ENCODE data around the gene SERPINA7. TPM values are rescaled to one million over a fixed set of nuclear protein-coding genes. Genes with fewer than 3 reads are reported as not detected.

SERPINA7 gene
- total and polyA plus RNA-seq, 2 donors (not counting 1 experiment from before 2014, with no cell fraction given), result not detected

DNA sequence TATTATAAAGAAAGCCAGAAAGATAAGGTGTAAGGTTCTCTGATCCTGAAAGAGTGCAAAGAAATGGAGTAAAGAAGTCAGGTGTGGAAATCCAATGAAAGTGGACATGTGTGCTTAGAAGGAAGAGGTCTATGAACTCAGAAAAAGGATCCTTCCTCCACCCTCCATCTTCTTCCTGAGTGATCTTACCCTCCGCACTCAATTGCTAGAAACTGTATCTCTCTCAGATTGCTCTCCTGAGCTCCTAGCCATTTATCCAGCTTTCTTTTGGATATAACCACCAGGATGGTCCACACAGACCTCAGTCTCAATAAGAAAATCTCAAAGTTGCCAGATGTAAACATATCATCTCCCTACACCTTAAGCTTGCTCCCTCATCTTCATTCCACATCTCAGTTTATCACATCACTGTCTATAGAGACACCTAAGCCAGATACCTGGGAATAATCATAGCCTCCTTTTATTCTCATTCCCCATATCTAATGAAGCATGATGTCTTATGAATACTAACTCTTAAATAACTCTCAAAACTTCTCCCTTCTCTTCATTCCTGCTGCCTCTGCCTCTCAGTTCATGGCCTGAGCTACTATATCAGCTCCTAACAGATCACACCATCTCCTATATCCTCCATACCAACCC, 573 bp downstream of the SERPINA7 start:
- no peak for DNase-seq (ENCODE audit: low read depth in 2 of 2)
- H3K27ac ChIP-seq (ENCODE audit: insufficient read depth, low read length), result no peak overlapping the region
- H2AFZ ChIP-seq (ENCODE audit: low read length), result no peak overlapping the region
- no peaks in the 10 kb centered on the region for H3K9me3 ChIP-seq (ENCODE audit: control insufficient read depth, insufficient read depth, low read depth, low read length)
- TF ChIP-seq, protein P1, sequence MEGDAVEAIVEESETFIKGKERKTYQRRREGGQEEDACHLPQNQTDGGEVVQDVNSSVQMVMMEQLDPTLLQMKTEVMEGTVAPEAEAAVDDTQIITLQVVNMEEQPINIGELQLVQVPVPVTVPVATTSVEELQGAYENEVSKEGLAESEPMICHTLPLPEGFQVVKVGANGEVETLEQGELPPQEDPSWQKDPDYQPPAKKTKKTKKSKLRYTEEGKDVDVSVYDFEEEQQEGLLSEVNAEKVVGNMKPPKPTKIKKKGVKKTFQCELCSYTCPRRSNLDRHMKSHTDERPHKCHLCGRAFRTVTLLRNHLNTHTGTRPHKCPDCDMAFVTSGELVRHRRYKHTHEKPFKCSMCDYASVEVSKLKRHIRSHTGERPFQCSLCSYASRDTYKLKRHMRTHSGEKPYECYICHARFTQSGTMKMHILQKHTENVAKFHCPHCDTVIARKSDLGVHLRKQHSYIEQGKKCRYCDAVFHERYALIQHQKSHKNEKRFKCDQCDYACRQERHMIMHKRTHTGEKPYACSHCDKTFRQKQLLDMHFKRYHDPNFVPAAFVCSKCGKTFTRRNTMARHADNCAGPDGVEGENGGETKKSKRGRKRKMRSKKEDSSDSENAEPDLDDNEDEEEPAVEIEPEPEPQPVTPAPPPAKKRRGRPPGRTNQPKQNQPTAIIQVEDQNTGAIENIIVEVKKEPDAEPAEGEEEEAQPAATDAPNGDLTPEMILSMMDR (conservative IDR thresholded peaks at IDR 0.05 in 1 of 2, IDR thresholded peaks at IDR 0.05 in 1 of 2; ENCODE audit: low read depth in 1 of 2, low read length in 2 of 2), result no peak
- TF ChIP-seq EZH2 (IDR thresholded peaks at IDR 0.05; ENCODE audit: low read length, missing control alignments), result no peak
- H3K4me2 ChIP-seq (ENCODE audit: extremely low read depth, insufficient read depth, low read length), result no peak overlapping the region
- no peaks in the 10 kb centered on the region for H3K4me1 ChIP-seq (ENCODE audit: control insufficient read depth, extremely low read depth, insufficient read depth, low read length)
- no peaks in the 10 kb centered on the region for H3K27me3 ChIP-seq (ENCODE audit: control insufficient read depth, insufficient read depth, low read length)
- no peak overlapping the region for H3K4me3 ChIP-seq (replicated peaks in 1 of 4; ENCODE audit: control extremely low read depth in 1 of 4, insufficient read depth in 1 of 4, low read depth in 3 of 4, low read length in 4 of 4)
- no peak overlapping the region for H3K9ac ChIP-seq (ENCODE audit: insufficient read depth, low read length)
- H3K79me2 ChIP-seq (ENCODE audit: control insufficient read depth, insufficient read depth, low read length), result no peaks in the 10 kb centered on the region
- no peaks in the 10 kb centered on the region for H3K36me3 ChIP-seq (ENCODE audit: control insufficient read depth, insufficient read depth, low read length)
- H4K20me1 ChIP-seq (ENCODE audit: control insufficient read depth, extremely low read depth, insufficient read depth, low read length), result no peaks in the 10 kb centered on the region

DNA sequence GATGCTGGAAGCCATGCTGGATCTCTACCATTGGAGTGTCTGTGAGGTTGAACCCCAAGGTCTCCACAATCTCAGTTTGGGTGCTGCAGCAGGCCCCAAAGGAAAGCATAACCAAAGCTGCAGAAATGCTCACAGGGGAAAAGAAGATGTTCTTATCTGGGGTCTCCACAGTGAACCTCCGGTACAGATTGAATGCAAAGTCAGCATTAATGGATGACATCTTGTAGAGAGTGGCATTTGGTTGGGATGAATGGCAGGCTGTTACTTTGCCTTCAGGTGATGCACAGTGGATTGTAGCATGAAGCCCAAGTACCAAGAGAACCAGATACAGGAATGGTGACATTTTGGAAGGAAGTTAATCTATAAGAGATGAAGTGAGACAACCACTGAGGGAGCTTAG, 1.8 kb downstream of the SERPINA7 start:
- DNase-seq (ENCODE audit: low read depth in 2 of 2), result no peak
- Histone ChIP-seq H3K4me1 (ENCODE audit: control insufficient read depth, extremely low read depth, insufficient read depth, low read length) (no peaks in the 10 kb centered on the region), H3K27ac (ENCODE audit: insufficient read depth, low read length) (no peak overlapping the region), H3K4me2 (ENCODE audit: extremely low read depth, insufficient read depth, low read length) (no peak overlapping the region), H3K36me3 (ENCODE audit: control insufficient read depth, insufficient read depth, low read length) (no peaks in the 10 kb centered on the region), H2AFZ (ENCODE audit: low read length) (no peak overlapping the region), H3K79me2 (ENCODE audit: control insufficient read depth, insufficient read depth, low read length) (no peaks in the 10 kb centered on the region), H3K9me3 (ENCODE audit: control insufficient read depth, insufficient read depth, low read depth, low read length) (no peaks in the 10 kb centered on the region), H3K27me3 (ENCODE audit: control insufficient read depth, insufficient read depth, low read length) (no peaks in the 10 kb centered on the region), H4K20me1 (ENCODE audit: control insufficient read depth, extremely low read depth, insufficient read depth, low read length) (no peaks in the 10 kb centered on the region), H3K4me3 (replicated peaks in 1 of 4; ENCODE audit: control extremely low read depth in 1 of 4, insufficient read depth in 1 of 4, low read depth in 3 of 4, low read length in 4 of 4) (no peak overlapping the region), H3K9ac (ENCODE audit: insufficient read depth, low read length) (no peak overlapping the region)
- TF ChIP-seq, protein P1 (conservative IDR thresholded peaks at IDR 0.05 in 1 of 2, IDR thresholded peaks at IDR 0.05 in 1 of 2; ENCODE audit: low read depth in 1 of 2, low read length in 2 of 2), result no peak
- TF ChIP-seq EZH2 (IDR thresholded peaks at IDR 0.05; ENCODE audit: low read length, missing control alignments), result no peak

DNA sequence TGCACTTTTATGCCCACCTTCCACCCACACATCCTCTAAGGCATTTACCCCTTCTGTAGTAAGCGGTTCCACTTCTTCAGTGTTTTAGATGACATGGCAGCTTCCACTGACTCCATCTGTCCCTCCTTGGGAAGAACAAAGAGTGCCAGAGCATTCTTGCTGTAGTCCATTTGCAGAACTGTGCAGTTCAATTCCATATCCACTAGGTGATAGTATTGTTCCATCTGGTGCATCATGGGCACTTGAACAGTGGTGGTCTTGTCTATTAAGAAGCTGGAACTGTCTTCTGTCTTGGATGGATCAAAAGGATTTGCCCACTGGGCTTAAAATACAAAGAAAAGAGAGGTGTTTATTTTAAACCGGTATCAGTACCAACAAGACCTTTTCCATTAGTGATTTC, 3.5 kb downstream of the SERPINA7 start:
- no peak overlapping the region for H3K4me3 ChIP-seq (replicated peaks in 1 of 4; ENCODE audit: control extremely low read depth in 1 of 4, insufficient read depth in 1 of 4, low read depth in 3 of 4, low read length in 4 of 4)
- no peak overlapping the region for H3K27ac ChIP-seq (ENCODE audit: insufficient read depth, low read length)
- DNase-seq (ENCODE audit: low read depth in 2 of 2), result no peak
- no peaks in the 10 kb centered on the region for H3K9me3 ChIP-seq (ENCODE audit: control insufficient read depth, insufficient read depth, low read depth, low read length)
- H3K79me2 ChIP-seq (ENCODE audit: control insufficient read depth, insufficient read depth, low read length), result no peaks in the 10 kb centered on the region
- H3K4me1 ChIP-seq (ENCODE audit: control insufficient read depth, extremely low read depth, insufficient read depth, low read length), result no peaks in the 10 kb centered on the region
- TF ChIP-seq, protein P1 (conservative IDR thresholded peaks at IDR 0.05 in 1 of 2, IDR thresholded peaks at IDR 0.05 in 1 of 2; ENCODE audit: low read depth in 1 of 2, low read length in 2 of 2), result no peak
- TF ChIP-seq EZH2 (IDR thresholded peaks at IDR 0.05; ENCODE audit: low read length, missing control alignments), result no peak
- no peaks in the 10 kb centered on the region for H3K36me3 ChIP-seq (ENCODE audit: control insufficient read depth, insufficient read depth, low read length)
- H4K20me1 ChIP-seq (ENCODE audit: control insufficient read depth, extremely low read depth, insufficient read depth, low read length), result no peaks in the 10 kb centered on the region
- H3K27me3 ChIP-seq (ENCODE audit: control insufficient read depth, insufficient read depth, low read length), result no peaks in the 10 kb centered on the region
- H2AFZ ChIP-seq (ENCODE audit: low read length), result no peak overlapping the region
- no peak overlapping the region for H3K9ac ChIP-seq (ENCODE audit: insufficient read depth, low read length)
- H3K4me2 ChIP-seq (ENCODE audit: extremely low read depth, insufficient read depth, low read length), result no peak overlapping the region
